AG10803 (cell line): ENCODE results near the gene HIP1.
A peak's percentile ranks its signal among the peaks of the same experiment; 100 is the strongest.
"Not testable (repeated sequence)": the region's sequence is repeated elsewhere in the genome, so short reads cannot be mapped to it uniquely, and the experiment has no call there.

ENCODE experiments used
- DNase-seq: peaks from one replicate; pipeline ENCODE4 v3.0.0; 2010; ENCODE audit warnings: low read depth
- H3K4me3 ChIP-seq: 2 replicates; pipeline ENCODE4 v1.5.1; 2011; ENCODE audit warnings: mild to moderate bottlenecking, low read length, control low read depth
- TF ChIP-seq, protein P1 (sequence below): conservative IDR thresholded peaks from 2 replicates; pipeline ENCODE4 v1.5.1; 2011; ENCODE audit warnings: mild to moderate bottlenecking, low read length, control low read depth, inconsistent platforms

Gene HIP1

DNA sequence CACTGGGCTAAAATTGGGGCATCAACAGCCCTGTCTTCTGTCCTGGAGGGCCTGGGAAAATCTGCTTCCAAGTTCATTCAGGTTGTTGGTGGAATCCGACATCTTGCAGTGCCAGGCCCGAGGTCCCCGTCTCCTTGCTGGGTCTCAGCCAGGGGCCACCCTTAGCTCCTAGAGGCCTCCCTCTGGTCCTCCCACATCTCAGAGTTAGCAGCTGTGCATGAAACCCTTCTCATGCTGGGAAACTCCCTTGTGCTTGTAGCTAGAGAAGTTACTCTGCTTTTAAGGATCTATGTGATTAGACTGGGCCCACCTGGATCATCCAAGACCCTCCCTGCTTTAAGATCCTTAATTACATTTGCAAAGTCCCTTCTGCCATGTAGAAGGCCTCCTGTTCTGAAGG lies 15.3 kb downstream of the HIP1 start:
- TF ChIP-seq, protein P1, sequence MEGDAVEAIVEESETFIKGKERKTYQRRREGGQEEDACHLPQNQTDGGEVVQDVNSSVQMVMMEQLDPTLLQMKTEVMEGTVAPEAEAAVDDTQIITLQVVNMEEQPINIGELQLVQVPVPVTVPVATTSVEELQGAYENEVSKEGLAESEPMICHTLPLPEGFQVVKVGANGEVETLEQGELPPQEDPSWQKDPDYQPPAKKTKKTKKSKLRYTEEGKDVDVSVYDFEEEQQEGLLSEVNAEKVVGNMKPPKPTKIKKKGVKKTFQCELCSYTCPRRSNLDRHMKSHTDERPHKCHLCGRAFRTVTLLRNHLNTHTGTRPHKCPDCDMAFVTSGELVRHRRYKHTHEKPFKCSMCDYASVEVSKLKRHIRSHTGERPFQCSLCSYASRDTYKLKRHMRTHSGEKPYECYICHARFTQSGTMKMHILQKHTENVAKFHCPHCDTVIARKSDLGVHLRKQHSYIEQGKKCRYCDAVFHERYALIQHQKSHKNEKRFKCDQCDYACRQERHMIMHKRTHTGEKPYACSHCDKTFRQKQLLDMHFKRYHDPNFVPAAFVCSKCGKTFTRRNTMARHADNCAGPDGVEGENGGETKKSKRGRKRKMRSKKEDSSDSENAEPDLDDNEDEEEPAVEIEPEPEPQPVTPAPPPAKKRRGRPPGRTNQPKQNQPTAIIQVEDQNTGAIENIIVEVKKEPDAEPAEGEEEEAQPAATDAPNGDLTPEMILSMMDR, result no peak
- no peak overlapping the region for H3K4me3 ChIP-seq
- DNase-seq, result no peak

DNA sequence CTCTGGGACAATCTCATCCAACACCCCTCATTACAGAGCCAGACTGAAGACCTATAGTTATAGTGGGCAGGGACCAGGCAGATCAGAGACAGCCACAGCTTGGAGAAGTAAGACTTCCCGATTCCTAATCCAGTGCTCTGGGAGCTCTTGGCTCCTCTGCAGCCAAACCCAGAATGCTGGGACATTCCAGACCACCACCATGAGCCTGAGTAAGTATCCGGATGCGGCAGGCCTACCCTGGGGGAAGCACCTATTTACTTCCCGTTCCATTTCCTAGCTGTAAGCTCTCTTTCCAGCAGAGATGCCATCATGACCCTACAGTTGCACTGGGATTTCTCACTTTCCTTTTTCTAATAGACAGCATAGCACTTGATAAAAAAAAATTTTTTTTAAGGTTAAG lies 16.4 kb downstream of the HIP1 start:
- DNase-seq, result no peak
- no peak overlapping the region for H3K4me3 ChIP-seq
- TF ChIP-seq, protein P1, result no peak

DNA sequence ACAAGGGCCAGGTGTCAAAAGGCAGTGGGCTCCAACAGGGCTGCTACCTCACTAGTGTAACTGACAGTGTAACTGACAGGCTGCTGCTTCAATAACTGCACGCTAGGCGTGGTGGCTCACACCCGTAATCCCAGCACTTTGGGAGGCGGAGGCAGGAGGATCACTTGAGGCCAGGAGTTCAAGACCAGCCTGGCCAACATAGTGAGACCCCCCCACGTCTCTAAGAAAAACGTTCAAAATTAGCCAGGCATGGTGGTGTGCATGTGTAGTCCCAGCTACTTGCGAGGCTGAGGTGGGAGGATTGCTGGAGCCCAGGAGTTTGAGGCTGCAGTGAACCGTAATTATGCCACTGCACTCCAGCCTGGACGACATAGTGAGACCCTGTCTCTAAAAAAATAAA lies 16.8 kb downstream of the HIP1 start:
- H3K4me3 ChIP-seq, DNase-seq: not testable (repeated sequence)

DNA sequence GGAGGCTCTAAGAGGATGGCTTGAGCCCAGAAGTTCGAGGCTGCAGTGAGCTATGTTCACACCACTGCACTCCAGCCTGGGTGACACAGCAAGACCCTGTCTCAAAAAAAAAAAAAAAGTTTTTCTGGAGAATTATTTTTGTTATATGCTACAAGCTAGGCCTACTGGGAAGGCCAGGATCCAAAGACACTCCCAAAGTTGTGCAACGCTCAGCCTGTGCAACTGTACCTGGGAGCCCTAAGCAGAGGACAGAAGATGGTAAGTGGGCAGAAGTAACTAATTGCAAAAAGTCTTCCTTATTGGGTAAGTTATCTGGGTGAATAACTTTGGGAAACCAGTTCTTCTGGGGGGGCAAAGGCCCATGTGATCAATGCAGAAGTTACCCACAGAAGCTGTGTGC lies 17.3 kb downstream of the HIP1 start:
- TF ChIP-seq, protein P1, result no peak
- DNase-seq, result no peak
- no peak overlapping the region for H3K4me3 ChIP-seq

DNA sequence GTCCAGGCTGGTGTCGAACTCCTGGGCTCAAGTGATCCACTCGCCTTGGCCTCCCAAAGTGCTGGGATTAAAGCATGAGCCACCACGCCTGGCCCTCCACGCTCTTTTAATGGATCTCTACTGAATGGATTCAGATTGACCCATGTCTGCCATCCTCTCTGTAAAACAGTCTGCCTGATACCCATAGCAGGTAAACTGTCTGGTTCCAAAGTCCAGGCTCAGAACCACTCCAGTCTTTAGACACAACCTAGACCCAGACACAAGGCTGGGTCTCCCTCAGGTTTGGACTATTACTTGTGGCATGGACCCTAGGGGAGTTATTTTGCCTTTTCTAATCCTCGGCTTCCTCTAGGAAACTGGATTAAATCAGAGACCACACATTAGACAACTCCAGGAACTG lies 19.1 kb downstream of the HIP1 start:
- no peak overlapping the region for H3K4me3 ChIP-seq
- no peak for DNase-seq
- TF ChIP-seq, protein P1, result no peak

DNA sequence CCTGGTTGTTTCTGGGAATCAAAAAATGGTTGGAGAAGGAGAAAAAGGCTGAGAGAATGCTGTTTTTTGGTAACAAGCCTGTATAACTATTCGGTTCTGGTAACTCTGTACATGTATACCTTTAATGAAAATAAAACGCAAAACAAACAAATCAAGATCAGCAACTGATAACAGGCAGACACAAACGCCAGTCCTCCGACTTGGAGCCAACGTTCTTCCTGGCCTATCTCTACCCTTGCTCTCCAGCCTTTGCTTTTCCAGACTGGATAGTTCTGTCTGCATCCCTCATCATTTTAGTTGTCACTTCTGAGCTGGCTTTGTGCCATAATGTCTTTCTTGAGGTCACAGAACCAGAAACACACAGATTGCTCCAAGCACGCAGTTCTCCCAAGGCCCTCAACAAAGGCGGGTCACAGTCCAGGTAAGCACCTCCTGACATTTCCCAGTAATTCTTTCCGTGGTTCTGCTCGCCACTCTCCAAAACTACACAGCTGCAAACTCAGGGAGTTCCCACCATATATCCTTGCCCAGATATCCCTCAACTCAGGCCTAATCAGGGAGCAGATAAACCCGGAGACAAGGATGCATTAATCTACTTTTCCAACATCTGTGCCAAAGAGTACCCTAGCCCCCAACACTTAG lies 20.2 kb downstream of the HIP1 start:
- no peak overlapping the region for H3K4me3 ChIP-seq
- TF ChIP-seq, protein P1, result no peak
- no peak for DNase-seq

DNA sequence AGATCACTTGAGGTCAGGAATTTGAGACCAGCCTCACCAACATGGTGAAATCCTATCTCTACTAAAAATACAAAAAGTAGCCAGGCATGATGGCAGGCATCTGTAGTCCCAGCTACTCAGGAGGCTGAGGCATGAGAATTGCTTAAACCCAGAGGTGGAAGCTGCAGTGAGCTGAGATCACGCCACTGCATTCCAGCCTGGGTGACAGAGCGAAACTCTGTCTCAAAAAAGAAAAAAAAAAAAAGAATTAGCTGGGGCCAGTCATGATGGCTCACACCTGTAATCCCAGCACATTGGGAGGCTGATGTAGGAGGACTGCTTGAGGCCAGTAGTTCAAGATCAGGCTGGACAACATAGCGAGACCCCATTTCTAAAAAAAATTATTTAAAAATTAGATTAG lies 21.0 kb downstream of the HIP1 start:
- not testable (repeated sequence) for H3K4me3 ChIP-seq
- peak; percentile 51 for DNase-seq

DNA sequence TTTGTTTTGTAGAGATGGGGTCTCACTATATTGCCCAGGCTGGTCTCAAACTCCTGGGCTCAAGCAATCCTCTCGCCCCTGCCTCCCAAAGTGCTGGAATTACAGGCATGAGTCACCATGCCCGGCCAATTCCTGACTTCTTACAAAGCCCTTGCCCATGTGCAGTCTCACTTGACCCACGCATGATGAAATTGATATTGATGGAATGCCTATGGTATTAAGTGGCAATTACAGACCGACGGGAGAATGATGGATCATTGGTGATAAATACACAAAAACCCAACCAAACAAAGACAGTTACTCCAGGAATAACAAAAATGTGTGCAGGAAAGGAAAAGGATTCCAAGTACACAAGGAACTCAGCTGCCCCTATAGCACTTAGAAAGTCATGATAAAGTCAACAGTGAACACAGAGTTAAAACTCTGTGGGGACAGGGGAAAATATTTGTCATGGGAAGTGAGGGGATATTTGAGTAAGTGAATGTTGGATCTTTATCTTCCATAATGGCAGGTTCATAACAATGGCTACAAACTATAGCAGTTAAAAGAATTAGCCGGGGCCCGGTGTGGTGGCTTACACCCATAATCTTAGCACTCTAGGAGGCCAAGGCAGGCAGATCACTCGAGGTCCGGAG lies 21.6 kb downstream of the HIP1 start:
- TF ChIP-seq, protein P1, result no peak
- DNase-seq, result peak; percentile 90
- no peak overlapping the region for H3K4me3 ChIP-seq
